ENCODE results near the gene COPRS.

The COPRS gene

GRCh38 chr17:31858642-31859486, at the start of gene COPRS:
Gene COPRS (minus strand): TSS chr17:31859244. CDS start chr17:31859199, 45 bp downstream.
- DNase-seq (ENCODE audit: low read depth in 2 of 2) = peak; percentile 82 to 93
- no peak for TF ChIP-seq CTCF (IDR thresholded peaks at IDR 0.05; ENCODE audit: low read depth, low read length)
- H3K4me3 ChIP-seq (replicated peaks in 1 of 2; ENCODE audit: low read depth in 2 of 2, low read length in 2 of 2) = peak within 1 kb of the TSS; percentile 67 to 69

GRCh38 chr17:31908386-31908785, 49.3 kb upstream of the COPRS start:
- no peak overlapping the region for H3K4me3 ChIP-seq (replicated peaks in 1 of 2; ENCODE audit: low read depth in 2 of 2, low read length in 2 of 2)
- no peak for TF ChIP-seq CTCF (IDR thresholded peaks at IDR 0.05; ENCODE audit: low read depth, low read length)
- DNase-seq (ENCODE audit: low read depth in 2 of 2) = no peak

GRCh38 chr17:31907342-31907962, 48.4 kb upstream of the COPRS start:
- TF ChIP-seq CTCF (IDR thresholded peaks at IDR 0.05; ENCODE audit: low read depth, low read length) = no peak
- H3K4me3 ChIP-seq (replicated peaks in 1 of 2; ENCODE audit: low read depth in 2 of 2, low read length in 2 of 2) = no peak overlapping the region
- DNase-seq (ENCODE audit: low read depth in 2 of 2) = peak; percentile 44 to 74

GRCh38 chr17:31903401-31903800, 44.4 kb upstream of the COPRS start:
- no peak overlapping the region for H3K4me3 ChIP-seq (replicated peaks in 1 of 2; ENCODE audit: low read depth in 2 of 2, low read length in 2 of 2)
- no peak for TF ChIP-seq CTCF (IDR thresholded peaks at IDR 0.05; ENCODE audit: low read depth, low read length)
- no peak for DNase-seq (ENCODE audit: low read depth in 2 of 2)

GRCh38 chr17:31902693-31903092, 43.6 kb upstream of the COPRS start:
- H3K4me3 ChIP-seq (replicated peaks in 1 of 2; ENCODE audit: low read depth in 2 of 2, low read length in 2 of 2) = no peak overlapping the region
- no peak for DNase-seq (ENCODE audit: low read depth in 2 of 2)
- no peak for TF ChIP-seq CTCF (IDR thresholded peaks at IDR 0.05; ENCODE audit: low read depth, low read length)

GRCh38 chr17:31900877-31901276, 41.8 kb upstream of the COPRS start:
- DNase-seq (ENCODE audit: low read depth in 2 of 2) = peak; percentile 29
- no peak for TF ChIP-seq CTCF (IDR thresholded peaks at IDR 0.05; ENCODE audit: low read depth, low read length)
- H3K4me3 ChIP-seq (replicated peaks in 1 of 2; ENCODE audit: low read depth in 2 of 2, low read length in 2 of 2) = peak overlapping the region; percentile 77 to 90
